ENCODE measurements around the gene LINGO1.

LINGO1 gene

DNA sequence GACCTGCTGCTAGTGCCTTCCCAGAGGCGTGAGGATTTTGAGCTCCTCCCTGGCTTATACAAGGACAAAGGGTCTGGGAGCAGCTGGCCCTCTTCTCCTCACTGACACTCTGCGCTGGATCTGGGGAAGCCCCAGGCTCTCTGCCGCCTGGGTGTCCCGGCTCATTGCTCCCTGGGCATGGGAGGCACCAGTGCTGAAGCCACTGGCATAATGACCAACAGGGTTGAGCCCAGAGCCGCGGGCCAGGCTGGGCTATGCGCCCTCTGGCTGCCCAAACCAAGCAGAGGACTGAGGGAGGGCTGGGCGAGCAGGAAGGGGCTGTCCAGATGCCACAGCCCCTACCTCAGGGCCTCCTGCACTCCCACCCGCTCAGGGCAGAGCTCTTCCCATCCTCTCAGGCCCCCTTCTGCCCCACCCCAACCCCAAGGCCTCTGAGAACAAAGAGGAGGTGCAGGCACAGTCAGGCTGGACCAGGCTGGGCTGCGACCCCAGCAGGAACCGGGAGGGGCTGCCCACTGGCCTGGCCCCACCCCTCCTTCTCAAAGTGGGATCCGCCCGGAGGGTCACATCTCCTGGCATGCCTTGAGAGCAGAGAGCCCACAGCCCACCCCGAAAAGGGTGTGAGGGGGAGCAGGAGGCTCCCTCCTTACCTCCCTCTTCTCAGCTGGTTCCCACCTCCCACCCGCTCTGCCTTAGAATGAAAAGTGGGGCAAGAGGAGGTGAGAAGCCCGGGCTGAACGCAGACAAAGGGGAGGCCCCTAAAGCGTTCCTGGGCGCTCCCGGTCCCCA lies 1.6 kb downstream of the LINGO1 start:
- DNase-seq, result no peak

DNA sequence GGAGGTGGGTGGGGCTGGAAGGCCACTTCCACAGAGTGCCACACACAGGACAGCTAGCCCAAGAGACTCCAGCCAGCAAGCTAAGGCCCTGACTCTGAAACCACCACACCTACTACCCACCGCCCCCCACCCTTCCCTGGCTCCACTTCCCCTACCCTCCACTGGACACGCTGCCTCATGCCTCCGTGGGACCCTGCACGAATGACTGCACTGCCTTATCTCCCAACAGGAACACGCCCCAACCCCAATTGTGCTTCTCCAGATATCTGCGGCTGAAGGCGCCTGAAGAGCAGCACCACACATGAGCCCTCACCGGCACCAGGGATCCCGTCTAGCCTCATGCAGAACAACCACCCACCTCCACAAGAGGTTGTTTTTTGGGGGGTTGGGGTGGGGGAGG lies 2.7 kb downstream of the LINGO1 start:
- no peak for DNase-seq

DNA sequence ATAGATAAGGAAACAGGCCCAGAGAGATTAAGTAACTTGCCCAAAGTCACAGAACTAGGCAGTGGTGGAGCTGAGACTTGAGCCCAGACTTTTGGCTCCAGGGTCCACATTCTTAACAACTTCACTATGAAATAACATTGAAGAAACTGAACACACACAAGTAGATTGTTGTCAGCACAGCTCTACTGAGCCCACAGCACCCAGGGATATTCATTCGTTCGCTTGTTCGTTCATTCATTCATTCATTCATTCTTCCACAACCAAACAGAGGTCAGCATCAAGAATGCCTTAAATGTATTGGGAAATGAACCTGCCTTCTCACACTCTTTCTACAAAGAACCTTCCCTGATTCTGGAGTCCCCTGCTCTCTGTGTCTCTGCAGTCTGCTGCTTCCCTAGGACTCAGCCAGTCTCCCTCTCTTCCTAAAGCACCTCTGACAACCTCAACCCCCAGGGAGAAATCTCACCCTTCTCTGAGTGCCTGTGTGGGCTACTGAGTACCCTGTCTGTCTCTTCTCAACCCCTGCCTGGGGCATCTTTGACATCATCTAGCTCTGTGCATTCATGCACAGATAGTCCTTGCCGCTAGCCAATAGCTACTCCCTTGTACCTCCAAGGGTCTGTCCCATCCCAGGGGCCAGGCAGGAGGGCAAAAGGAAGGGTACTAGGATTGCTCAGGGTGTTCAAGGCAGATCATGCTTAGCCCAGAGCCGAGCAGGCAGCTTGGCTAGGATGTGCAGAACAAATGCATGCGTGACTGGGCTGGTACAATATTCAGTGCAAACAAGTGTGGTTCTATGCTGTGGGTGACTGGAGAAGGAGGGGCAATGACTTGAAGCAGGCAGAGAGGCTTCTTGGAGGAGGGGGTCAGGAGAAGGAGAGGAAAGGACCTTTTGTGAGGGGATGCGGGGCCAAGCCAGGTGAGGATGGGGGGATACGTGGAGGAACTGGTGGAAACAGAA lies 3.4 kb downstream of the LINGO1 start:
- DNase-seq, result no peak

DNA sequence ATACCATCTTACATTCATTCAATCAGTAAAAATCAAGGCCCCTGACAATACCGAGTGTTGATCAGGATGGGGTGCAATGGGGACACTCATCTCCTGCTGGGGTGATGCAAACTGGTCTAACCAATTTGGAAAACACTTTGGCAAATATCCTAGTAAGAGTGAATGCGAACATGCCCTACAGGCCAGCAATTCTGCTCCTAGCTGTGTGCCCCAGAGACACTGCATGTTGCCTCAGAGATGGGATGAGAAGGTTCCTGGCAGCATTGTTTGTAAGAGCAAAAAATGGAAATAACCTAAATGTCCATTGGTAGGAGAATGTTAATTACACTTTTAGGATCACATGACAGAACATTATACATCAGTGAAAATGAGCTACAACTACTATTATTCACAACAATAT lies 4.7 kb downstream of the LINGO1 start:
- no peak for DNase-seq

DNA sequence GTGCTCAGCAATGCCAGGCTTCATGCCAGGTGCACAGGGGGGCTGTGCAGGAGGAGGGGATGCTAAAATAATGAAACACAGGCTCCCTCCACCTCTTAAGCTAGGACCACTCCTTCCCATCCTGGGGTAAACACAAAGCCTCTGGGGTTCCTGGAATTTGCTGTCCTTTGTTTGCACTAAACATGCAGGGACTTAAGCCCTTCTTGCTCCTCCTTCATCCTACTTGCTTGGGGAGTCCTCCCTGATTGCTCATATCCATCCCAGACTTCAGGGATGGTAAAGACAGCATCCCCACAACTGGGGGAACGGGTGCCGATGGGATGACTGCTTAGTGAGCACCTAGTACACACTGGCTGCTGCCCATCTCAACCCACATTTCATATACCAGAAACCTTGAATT lies 5.1 kb downstream of the LINGO1 start:
- no peak for DNase-seq

DNA sequence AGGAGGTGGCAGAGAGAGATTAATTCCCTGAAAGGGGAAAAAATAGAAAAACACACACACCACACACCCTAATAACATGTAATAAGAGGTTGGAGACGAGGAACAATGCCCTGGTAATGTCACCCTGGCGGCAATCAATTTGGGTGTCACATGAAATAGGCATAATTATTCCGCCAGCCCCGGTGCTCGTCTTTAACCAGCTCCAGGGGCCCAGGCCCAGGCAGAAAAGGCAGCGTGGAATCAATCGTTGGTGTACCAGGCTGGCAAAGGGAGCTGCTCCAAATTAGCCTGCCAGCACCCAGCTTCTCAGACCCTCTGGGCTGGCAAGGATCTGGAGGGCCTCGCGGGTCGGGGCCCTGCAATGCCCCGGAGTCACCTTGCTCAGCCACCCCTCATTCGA lies 5.6 kb downstream of the LINGO1 start:
- DNase-seq, result no peak

DNA sequence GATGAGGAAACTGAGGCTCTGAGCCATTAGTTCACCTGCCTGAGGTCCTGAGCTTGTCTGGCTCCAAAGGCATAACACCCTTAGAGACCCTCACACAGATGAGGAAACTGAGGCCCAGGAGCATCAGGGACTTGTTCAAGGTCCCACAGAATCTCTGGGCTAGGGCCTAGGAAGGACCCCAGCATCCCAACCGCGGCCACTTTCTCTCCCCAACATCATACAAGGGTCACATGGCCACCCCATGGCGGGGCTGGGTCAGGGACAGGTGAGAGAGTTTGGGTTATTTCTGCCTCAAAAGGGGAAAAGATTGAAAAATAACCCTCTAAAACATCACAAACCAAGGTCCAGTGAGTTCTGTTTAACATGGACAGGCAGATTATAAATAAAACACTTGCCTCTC lies 6.7 kb downstream of the LINGO1 start:
- no peak for DNase-seq

DNA sequence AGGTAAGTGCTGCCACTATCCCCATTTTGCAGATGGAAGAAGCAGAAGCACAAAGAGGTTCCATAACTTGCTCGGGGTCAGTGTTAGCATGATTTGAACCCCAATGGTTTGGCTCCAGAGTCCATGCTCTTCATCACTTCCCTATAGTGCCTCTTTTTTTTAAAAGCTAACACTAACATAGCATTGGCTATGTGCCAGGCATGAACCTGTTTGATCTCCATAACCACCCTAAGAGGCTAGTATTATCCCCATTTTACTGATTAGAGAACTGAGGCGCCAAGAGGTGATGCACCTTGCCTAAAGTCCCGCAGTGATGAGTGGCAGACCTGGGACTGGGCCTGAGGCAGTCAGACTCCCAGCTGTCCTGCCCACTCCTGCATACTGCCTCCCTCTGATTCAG lies 7.3 kb downstream of the LINGO1 start:
- no peak for DNase-seq

DNA sequence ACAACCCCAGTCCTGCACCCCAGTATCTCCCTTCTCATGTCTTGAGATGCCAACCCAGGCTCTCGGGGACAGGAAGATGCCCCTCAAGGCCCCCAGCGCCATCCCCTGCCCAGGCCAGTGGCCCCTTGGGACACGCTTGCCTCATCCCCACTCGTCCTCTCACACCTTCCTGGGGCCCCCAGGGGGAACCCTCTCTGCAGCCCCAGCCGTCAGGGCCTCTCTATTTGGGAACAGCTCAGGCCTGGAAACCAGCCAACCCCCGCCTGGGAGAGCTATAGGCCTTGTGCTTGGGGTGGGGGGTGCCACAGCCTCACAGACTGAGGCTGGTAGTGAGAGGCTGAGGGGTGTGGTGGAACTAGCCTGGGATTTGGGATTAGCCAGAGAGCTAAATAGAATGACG lies 7.8 kb downstream of the LINGO1 start:
- DNase-seq, result no peak

DNA sequence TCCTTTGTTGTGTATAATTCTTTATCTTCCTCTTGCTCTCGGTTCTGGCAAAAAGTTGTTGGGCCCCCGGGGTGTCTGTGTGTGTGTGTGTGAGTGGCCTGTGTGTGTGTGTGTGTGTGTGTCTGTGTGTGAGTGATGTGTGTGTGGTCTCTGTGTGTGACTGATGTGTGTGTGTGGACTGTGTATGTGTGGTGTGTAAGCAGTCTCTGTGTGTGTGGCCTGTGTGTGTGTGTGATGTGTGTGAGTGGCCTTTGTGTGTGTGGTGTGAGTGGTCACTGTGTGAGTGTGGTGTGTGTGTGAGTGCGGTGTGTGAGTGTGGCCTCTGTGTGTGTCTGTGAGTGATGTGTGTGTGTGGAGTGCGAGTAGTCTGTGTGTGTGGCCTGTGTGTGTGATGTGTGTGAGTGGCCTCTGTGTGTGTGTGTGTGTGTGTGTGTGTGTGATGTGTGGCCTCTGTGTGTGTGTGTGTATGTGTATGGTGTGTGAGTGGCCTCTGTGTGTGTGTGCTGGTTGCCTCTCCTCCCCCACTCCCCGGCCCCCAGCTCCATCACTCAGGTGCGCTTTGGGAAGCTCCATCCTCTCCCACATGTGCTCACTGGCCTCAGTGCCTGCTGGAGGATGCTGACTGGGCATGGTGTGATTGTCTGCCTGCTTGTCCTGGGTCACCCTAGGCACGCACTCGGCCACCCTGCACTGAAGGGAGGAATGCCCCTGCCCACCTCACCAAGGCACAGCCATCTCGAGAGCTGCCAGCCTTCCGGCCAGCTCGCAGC lies 8.8 kb downstream of the LINGO1 start:
- no peak for DNase-seq

DNA sequence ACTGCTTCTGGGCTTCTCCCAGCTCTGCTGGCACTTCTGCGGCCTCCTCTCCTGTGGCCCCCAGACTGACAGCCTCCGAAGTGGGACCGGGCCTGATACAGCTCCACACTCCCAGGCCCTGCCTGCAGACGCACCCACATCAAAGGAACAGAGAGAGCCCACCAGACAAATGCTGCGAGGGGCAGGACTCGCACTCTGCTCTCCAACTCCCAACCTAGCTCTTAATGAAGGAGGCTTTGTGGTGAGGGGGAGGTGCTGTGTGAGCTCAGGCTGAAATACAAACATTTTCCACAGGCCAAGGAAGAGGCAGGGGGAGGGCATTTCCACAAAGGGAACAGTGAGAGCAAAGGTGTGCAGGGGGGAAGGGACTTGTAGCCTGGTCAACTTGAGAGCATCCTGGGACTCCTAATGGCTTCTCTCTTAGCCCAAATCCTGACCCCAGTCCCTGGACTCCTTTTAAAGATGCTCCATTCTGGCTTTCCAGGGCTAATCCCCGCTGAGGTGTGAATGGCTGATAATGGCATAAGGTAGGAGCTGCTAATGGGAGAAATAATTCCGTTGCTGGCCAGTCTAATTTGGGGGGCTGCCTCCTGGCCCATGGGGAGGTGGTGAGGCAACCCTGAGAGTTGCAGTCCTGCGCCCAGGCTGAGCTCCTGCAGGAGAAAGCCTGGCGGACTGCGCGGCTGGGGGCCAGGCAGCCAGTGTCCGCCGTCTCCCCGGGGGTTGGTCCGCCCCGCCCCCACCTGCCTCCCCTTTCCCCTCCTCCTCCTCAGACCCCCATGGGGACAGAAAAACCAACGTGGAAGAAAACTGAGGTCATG lies 9.6 kb downstream of the LINGO1 start:
- no peak for DNase-seq

DNA sequence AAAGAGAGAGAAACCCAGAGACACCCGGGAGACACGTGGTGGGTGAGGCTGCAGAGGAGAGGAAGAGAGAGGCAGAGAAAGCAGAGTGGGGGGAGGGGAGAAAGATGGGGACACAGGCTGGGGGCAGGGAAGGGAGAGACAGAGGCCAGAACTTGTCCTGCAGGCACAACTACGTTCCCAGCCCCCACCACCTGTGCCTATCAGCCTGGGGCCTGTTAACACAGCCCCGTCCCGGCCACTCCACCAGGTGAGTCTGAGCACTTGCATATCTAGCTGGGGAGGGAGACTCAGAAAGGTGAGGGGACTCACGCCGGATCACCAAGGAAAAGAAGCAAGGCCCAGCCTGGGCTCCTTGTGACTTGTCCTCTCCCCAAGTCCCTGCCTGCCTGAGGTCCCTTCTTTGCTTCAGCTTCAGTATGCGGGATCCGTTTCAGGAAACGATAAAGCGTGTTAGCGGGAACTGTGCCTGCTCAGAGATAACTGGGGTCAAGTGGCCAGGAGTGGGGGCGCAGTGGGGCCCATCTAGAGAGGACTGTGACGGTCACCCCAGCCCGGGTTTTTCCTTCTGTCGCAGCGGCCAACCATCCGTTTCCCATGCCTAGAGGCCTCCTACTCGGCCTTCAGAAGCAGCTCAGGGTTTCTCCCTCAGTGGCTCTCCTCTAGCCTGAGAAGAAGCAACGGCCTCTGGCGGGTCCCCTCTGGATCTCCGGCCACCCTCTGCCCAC lies 10.3 kb downstream of the LINGO1 start:
- no peak for DNase-seq

DNA sequence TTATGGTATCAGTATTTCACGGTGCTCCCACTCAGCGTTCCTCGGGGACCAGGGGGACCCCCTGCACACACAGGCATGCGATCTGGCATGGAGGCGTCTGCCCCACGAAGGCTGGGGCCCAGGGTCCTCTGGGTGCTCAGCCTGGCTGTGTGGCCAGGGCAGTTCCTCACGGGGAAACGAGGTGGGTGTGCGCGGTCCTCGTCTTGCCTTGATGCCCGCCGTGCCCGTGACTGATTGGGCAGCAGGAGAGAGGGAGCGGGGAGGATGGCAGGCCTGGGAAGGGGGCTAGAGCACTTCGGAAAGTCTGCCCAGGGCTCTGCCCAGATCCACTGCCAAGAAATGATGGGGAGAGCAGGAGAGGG lies 10.9 kb downstream of the LINGO1 start:
- DNase-seq, result no peak

DNA sequence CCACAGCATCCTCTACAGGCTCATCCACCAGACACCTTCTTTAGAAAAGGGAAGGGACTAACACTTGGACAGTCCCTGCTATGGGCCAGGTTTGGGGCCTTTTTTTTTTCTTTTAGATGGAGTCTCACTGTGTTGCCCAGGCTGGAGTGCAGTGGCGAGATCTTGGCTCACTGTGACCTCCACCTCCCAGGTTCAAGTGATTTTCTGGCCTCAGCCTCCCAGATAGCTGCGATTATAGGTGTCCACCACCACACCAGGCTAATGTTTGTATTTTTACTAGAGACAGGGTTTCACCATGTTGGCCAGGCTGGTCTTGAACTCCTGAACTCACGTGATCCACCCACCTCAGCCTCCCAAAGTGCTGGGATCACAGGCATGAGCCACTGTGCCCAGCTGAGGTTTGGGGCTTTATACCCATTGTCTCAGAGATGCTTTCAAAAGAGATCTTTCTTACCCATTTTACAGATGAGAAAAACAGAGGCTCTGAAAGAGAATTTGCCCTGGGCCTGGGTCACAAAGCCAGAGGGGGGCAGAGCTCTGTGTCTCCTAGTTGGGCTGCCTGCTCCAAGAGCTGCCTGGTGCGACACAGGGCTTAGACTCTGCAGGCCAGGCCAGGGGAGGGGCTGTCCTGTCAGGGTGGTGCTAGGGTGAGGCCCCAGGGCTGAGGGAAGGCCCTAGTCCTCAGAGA lies 11.6 kb downstream of the LINGO1 start:
- DNase-seq, result no peak

DNA sequence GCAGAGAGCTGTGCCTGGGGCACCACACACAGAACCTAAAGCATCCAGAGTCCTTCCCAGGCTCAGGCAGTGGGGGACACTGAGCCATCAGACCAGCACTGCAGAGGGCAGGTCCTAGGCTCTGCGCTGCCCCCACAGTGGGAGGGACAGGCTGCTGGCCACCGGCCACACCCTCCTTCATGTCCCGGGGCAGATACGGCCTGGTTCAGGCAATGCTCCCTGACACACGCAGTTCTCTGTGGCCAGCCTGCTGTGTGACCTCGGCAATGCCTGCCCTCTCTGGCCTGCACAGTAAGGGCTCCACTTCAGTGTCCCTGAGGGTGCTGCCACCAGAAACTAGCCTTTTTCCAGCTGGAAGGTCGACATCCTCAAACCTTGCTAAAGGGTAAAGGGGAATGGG lies 12.4 kb downstream of the LINGO1 start:
- no peak for DNase-seq

DNA sequence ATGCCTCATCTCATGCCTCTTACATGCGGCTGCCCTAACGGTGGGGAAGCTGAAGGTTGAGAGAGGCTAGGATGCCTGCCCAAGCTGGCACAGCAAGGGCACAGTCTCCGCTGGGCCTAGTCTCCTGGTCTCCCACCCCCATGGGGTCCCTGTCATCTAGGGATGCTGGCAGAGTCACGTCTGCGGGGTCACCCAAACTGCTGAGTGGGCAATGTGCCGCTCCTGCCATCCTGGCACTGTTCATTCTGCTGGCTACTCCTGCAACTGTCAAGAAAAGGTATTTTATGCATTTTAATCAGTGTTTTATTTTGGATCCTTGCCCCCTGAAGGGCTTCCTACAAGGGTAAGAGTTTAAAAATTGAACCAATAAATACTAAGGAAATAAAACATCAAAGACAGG lies 12.8 kb downstream of the LINGO1 start:
- no peak for DNase-seq

DNA sequence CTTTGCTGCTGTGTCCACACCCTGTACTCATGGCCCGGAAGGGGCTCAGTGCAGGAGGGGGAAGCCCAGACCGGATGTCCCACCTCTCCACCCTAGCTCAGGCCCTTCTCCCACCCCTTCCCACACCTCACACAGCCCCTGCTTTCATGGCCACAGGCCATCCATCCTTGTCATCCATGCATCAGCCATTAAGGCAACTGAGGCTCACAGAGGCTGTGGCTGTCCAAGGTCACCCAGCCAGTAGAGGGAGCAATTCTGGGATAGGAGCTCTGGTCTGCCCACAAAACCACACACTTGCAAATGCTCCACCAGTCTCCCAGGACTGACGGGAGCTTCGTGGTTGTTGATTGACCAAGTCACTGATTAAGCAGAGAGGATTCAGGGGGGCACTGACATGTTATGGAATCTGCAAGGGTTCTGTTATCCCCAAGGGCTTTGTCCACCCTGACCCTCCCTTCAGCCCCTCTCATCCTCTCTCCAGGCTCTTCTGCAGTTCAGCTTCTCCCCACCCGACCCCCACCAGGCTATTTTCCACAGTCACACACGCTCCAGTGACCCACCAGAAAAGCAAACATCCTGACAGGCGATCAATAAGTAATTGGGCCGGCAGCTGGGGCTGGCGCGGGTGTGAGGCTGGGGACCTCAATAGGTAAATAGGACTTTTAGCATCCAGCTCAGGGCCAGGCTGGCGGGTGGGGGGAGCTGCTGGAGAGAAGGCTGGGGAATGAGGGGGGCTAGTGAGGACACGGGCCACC lies 15.1 kb downstream of the LINGO1 start:
- no peak for DNase-seq

DNA sequence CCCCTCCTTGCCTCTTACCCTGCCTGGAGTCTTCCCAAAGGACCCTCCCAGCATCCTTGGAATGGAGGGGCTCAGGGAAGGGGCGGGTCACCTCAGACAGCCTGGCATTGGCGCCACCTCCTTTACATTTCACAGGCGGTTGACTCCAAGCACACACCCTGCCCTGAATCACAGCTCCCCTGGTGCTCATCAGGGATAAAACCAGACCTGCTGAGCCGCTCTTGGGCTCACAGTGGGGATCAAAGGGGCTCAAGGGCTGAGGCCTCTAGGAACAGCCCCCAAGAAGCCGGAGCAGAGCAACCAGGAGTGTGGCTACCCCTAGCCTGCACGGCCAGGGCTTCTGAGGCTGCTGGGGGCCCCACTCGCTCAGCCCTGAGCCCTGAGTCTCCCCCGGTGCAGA lies 16.6 kb downstream of the LINGO1 start:
- no peak for DNase-seq

DNA sequence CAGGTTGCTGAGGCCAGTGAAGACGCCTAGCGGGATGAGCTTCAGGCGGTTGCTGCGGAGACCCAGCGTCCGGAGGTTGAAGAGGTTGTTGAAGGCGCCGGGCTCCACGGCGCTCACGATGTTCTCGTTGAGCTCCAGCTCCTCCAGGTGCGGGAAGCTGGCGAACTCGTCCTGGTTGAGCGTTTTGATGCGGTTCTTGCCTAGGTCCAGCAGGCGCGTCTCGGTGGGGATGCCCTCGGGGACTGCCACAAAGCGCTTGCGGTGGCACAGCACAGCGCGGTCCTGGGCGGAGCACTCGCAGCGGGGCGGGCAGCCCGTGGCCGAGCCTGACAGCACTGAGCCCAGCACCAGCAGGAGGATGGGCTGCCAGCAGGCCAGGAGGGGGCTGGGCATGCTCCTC lies 17.2 kb downstream of the LINGO1 start:
- no peak for DNase-seq

DNA sequence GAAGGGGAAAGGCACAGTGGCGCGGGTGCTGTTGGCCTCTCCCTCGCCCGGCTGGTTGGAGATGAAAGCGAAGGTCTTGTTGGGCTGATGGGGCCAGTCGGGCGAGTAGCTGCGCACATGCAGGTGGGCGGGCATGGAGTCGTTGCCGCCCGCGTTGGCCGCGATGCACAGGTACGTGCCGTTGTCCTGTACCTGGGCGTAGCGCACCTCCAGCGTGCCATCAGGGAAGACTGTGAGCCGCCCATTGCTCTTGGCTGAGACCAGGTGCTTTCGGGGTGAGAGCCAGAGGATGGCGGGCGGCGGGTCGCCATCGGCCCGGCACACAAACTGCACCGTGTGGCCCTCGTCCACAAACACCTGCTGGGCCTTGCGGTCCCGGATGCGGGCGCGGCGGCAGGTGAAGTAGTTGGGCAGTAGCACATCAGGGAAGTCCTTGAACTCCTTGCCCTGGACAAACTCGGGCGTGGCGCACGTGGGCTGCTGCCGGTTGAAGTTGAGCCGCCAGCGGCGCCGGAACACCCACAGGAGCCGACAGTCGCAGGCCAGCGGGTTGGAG lies 18.4 kb downstream of the LINGO1 start:
- no peak for DNase-seq

Measured in NK-92 treated with Interleukin-12 subunit alpha and Interleukin-12 subunit beta, amount 100 ng/mL, for 24 hours (cell line).